NT2/D1 (cell line): ENCODE data around the gene CHGA.
A peak's percentile ranks its signal among the peaks of the same experiment; 100 is the strongest.

Source experiments
- DNase-seq: peaks from one replicate; pipeline ENCODE4 v3.0.0-alpha.2; 2011; ENCODE audit warnings: low read depth, low spot score
- H3K27me3 ChIP-seq: 2 replicates; pipeline ENCODE4 v1.6.0; 2011; ENCODE audit warnings: mild to moderate bottlenecking; ENCODE audit not compliant: insufficient read length, insufficient read depth
- H3K36me3 ChIP-seq: 2 replicates; pipeline ENCODE4 v1.6.1; 2011; ENCODE audit warnings: mild to moderate bottlenecking, low read length, mixed read lengths; ENCODE audit not compliant: insufficient read depth, insufficient read length
- H3K4me1 ChIP-seq: 2 replicates; pipeline ENCODE4 v1.5.1; 2011; ENCODE audit not compliant: insufficient read depth, insufficient read length
- H3K4me3 ChIP-seq: 2 replicates; pipeline ENCODE4 v1.5.1; 2011; ENCODE audit warnings: low read depth; ENCODE audit not compliant: insufficient read length
- H3K9ac ChIP-seq: 2 replicates; pipeline ENCODE4 v1.6.0; 2011; ENCODE audit warnings: low read depth; ENCODE audit not compliant: insufficient read length
- H3K9me3 ChIP-seq: 2 replicates; pipeline ENCODE4 v1.5.1; 2011; ENCODE audit warnings: mild to moderate bottlenecking, low read length; ENCODE audit not compliant: insufficient read depth
- SUZ12 ChIP-seq: IDR thresholded peaks from 2 replicates; pipeline ENCODE4 v1.6.1; 2011; ENCODE audit not compliant: insufficient read length, insufficient read depth; ENCODE audit errors: extremely low read depth
- YY1 ChIP-seq: IDR thresholded peaks from 2 replicates; pipeline ENCODE4 v1.6.1; 2011; ENCODE audit not compliant: insufficient read length, insufficient read depth
- ZNF274 ChIP-seq: IDR thresholded peaks from 2 replicates; pipeline ENCODE4 v1.6.1; 2011; ENCODE audit warnings: mild to moderate bottlenecking, low read depth, low read length

Gene CHGA

GRCh38 chr14:92969871-92970270 lies 46.9 kb downstream of the CHGA start:
- Histone ChIP-seq H3K4me1 (peaks cover 12% of the 10 kb centered on the region), H3K9me3 (peaks cover 3% of the 10 kb centered on the region; the same call in 1 of the 2 replicates), H3K4me3 (no peak overlapping the region), H3K9ac (no peak overlapping the region), H3K27me3 (no peaks in the 10 kb centered on the region), H3K36me3 (no peaks in the 10 kb centered on the region)
- DNase-seq, result no peak
- no peak for TF ChIP-seq SUZ12
- no peak for TF ChIP-seq ZNF274
- TF ChIP-seq YY1, result no peak

GRCh38 chr14:92970271-92970670 lies 47.3 kb downstream of the CHGA start:
- Histone ChIP-seq H3K9me3 (no peaks in the 10 kb centered on the region; the same call in 1 of the 2 replicates), H3K27me3 (no peaks in the 10 kb centered on the region), H3K4me3 (no peak overlapping the region), H3K36me3 (no peaks in the 10 kb centered on the region), H3K9ac (no peak overlapping the region), H3K4me1 (peaks cover 12% of the 10 kb centered on the region)
- no peak for TF ChIP-seq YY1
- DNase-seq, result no peak

GRCh38 chr14:92971601-92972180 lies 48.7 kb downstream of the CHGA start:
- TF ChIP-seq ZNF274 (no peak), SUZ12 (no peak), YY1 (no peak)
- Histone ChIP-seq H3K4me3 (no peak overlapping the region), H3K9ac (no peak overlapping the region), H3K27me3 (no peaks in the 10 kb centered on the region), H3K36me3 (no peaks in the 10 kb centered on the region), H3K4me1 (peaks cover 12% of the 10 kb centered on the region), H3K9me3 (peaks cover 10% of the 10 kb centered on the region; the same call in 1 of the 2 replicates)
- no peak for DNase-seq

- no peak for TF ChIP-seq SUZ12
- no peak for TF ChIP-seq ZNF274
- TF ChIP-seq YY1, result no peak
Measured at GRCh38 chr14:92973261-92973797, 50.4 kb downstream of the CHGA start.

GRCh38 chr14:92973798-92974372 lies 50.9 kb downstream of the CHGA start:
- no peak for DNase-seq
- H3K9me3 ChIP-seq, result peaks cover 30% of the 10 kb centered on the region
- H3K4me3 ChIP-seq, result no peak overlapping the region
- no peaks in the 10 kb centered on the region for H3K36me3 ChIP-seq
- no peaks in the 10 kb centered on the region for H3K27me3 ChIP-seq
- H3K9ac ChIP-seq, result no peak overlapping the region
- peaks cover 8% of the 10 kb centered on the region for H3K4me1 ChIP-seq
- no peak for TF ChIP-seq YY1
- no peak for TF ChIP-seq SUZ12
- no peak for TF ChIP-seq ZNF274

More at GRCh38 chr14:92973261-92973797, 50.4 kb downstream of the CHGA start:
- H3K9me3 ChIP-seq, result peaks cover 24% of the 10 kb centered on the region; the same call in 1 of the 2 replicates
- no peaks in the 10 kb centered on the region for H3K27me3 ChIP-seq
- H3K4me1 ChIP-seq, result peaks cover 11% of the 10 kb centered on the region
- H3K9ac ChIP-seq, result no peak overlapping the region
- peak; percentile 38 for DNase-seq
- H3K36me3 ChIP-seq, result no peaks in the 10 kb centered on the region
- no peak overlapping the region for H3K4me3 ChIP-seq

- Histone ChIP-seq H3K36me3 (no peaks in the 10 kb centered on the region), H3K9me3 (peaks cover 38% of the 10 kb centered on the region), H3K9ac (no peak overlapping the region), H3K4me1 (peaks cover 8% of the 10 kb centered on the region), H3K4me3 (no peak overlapping the region), H3K27me3 (no peaks in the 10 kb centered on the region)
- DNase-seq, result no peak
- no peak for TF ChIP-seq YY1
- no peak for TF ChIP-seq SUZ12
- no peak for TF ChIP-seq ZNF274
Measured at GRCh38 chr14:92974541-92975345, 51.8 kb downstream of the CHGA start.

GRCh38 chr14:92976268-92976667 lies 53.3 kb downstream of the CHGA start:
- Histone ChIP-seq H3K9me3 (peaks cover 46% of the 10 kb centered on the region), H3K36me3 (no peaks in the 10 kb centered on the region), H3K4me3 (no peak overlapping the region), H3K4me1 (peaks cover 4% of the 10 kb centered on the region), H3K27me3 (no peaks in the 10 kb centered on the region), H3K9ac (no peak overlapping the region)
- DNase-seq, result no peak
- no peak for TF ChIP-seq ZNF274
- TF ChIP-seq SUZ12, result no peak
- no peak for TF ChIP-seq YY1
